GM18517 (cell line): Measurements from ENCODE around the gene SFXN3.

Source experiments
- ATAC-seq: cut with Tn5 transposase; IDR thresholded peaks from one replicate; pipeline ENCODE4 v1.9.1; 2021; ENCODE audit warnings: mild to moderate bottlenecking, moderate library complexity; ENCODE audit not compliant: unreplicated experiment

The SFXN3 gene

GRCh38 chr10:100999742-101000126 lies 31.3 kb upstream of the SFXN3 start, which contains the start of gene LZTS2:
Gene LZTS2, plus strand, starts transcription at chr10:100999808. Its CDS starts 2,731 bp downstream, at chr10:101002539.
- ATAC-seq, result no peak

DNA sequence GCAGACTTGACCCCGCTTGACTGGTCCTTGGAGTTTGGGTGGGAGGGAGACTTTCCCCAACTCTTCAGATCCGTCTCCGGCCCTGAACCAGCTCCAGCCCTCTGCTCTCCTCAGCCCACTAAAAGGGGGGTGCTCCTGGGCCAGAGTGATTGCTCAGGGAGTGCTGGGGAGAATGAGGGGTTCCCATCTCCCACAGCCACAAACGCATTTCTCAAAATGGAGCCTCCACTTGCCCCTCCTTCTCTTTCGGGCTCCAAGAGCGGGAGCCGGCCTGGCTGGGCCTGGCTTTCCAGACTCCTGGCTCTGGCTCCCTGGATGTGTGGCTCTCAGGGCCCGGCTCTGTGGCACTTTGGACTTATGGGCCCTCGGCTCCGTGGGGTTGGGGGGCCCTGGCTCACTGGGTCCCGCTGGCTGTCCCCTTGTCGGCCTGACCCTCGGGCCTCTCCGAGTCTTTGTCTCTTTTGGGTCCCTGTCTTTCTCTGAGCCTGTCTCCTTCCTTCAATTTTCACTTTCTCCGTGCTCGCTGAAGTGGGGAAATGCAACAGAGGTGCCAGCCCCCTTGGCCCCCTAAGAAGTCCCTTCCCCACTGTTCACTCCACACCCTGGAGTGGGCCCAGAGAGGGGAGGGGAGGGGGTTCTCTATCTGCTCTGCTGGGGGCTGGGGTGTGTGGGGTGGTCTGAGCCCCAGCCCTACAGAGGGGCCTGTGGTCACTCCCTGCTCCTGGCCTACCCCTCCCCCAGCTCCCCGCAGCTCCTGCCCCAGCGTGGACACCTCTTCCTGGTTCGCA lies 30.7 kb upstream of the SFXN3 start:
- ATAC-seq, result no peak

DNA sequence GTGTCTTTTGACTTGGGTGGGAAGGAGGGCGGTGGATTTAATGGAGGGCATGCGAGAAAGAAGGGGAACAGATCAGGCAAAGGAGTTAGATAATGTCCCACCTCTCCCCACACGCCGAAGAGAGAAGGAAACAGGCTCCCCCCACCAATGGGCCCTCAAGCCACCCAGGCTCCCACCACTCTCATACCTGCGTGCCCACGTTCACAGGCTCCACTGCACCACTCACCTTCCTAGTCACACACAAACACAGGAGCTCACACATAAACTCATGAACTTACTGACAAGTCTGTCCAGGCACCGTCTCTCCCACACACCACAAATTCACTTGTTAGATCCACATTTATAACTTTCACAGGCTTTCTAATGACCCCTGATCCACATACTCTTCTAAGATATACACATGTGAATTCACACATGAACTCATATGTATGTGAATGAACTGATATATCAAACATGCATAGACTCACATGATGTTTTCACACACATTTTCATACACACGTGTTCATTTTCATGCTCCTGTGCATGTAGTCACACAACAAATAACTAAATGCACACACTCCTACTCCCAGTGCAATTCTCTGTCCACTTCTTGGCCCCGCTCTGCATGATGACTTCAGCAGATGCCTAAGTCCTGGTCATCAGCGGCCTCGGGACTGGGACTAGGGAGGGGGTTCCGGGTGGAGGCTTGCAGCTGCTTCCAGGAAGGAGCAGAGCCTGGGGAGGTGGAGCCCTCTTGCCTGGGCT lies 29.9 kb upstream of the SFXN3 start:
- no peak for ATAC-seq

DNA sequence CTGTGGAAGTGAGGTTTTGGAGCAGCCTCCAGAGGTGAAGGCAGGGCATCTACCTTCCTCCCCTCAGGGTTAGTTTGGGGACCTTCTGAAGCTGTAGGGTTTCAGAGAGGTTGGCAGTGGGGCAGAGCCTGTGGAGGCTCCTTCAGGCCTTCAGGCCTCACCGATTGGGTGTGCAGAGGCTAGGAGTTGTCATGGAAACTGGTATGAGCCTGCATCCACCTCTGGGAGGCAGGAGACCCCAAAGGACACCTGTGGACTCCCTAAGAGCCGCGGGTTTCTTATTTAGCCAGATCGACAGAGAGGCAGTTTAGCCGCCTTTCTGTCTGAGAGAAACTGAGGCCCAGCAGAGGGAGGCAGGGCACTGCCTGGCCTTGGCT lies 29.4 kb upstream of the SFXN3 start:
- no peak for ATAC-seq

DNA sequence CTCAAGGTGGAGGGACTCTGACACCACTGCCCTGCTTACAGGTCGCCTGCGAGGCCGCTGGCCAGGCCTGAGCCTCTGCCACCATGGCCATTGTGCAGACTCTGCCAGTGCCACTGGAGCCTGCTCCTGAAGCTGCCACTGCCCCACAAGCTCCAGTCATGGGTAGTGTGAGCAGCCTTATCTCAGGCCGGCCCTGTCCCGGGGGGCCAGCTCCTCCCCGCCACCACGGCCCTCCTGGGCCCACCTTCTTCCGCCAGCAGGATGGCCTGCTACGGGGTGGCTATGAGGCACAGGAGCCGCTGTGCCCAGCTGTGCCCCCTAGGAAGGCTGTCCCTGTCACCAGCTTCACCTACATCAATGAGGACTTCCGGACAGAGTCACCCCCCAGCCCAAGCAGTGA lies 28.6 kb upstream of the SFXN3 start:
- no peak for ATAC-seq

GRCh38 chr10:101003639-101004206 lies 27.3 kb upstream of the SFXN3 start:
- ATAC-seq, result no peak

DNA sequence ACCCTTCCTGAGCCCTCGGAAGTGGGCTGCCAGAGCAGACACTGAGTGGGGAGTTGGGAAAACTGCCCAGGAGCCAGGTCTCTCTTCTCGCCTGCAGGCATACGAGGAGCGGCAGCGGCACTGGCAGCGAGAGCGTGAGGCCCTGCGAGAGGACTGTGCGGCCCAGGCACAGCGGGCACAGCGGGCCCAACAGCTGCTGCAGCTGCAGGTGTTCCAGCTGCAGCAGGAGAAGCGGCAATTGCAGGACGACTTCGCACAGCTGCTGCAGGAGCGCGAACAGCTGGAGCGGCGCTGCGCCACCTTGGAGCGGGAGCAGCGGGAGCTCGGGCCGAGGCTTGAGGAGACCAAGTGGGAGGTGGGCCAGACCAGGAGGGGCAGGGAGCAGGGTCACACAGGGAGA lies 25.7 kb upstream of the SFXN3 start:
- no peak for ATAC-seq

GRCh38 chr10:101005869-101006567 lies 25.0 kb upstream of the SFXN3 start:
- no peak for ATAC-seq

- no peak for ATAC-seq
Measured at GRCh38 chr10:101006593-101007098, 24.4 kb upstream of the SFXN3 start.

- ATAC-seq, result no peak
Measured at GRCh38 chr10:101007099-101007711, 23.8 kb upstream of the SFXN3 start.

DNA sequence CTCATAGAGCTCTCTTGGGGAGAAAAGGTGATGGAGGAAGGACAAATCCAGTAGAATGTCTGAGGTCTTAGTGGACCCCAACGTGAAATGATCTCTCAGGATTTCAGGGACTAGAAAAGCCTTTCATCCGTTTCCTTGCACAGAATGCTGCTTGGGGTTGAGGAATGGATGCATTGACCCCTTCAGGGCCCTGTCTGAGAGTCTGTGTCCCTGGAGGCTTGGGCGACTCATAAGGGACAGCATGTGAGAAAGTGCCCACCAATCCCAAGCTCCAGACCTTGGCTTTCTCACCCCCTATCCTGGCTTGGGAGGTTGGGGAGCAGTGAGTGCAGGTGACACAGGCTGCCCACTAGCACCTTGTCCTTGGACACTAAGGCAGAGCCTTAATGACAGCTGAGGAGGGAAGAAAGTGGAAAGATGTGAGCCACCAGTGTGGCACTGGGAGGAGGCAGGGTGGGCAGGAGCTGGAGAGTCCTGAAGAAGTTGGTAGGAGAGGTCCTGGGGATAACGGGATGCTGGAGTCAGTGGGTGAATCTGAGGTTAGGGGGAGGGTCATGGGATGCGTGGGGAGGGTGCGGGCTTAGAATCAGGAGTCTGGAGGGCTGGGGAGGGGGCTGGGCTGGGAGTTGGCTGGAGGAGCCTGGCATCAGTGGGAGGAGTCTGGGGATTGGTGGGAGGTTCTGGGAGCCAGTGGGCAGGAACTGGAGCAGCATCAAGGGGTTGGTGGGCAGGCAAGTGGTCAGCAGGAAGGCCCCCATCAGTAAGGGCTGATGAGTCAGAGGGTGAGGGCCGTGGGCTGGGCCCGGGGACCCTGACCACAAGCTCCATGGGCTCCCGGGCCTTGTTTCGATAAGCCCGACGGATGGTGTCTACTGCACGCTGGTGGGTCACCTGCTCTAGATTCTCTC lies 22.9 kb upstream of the SFXN3 start:
- ATAC-seq, result no peak

- no peak for ATAC-seq
Measured at GRCh38 chr10:101008823-101009423, 22.1 kb upstream of the SFXN3 start.

DNA sequence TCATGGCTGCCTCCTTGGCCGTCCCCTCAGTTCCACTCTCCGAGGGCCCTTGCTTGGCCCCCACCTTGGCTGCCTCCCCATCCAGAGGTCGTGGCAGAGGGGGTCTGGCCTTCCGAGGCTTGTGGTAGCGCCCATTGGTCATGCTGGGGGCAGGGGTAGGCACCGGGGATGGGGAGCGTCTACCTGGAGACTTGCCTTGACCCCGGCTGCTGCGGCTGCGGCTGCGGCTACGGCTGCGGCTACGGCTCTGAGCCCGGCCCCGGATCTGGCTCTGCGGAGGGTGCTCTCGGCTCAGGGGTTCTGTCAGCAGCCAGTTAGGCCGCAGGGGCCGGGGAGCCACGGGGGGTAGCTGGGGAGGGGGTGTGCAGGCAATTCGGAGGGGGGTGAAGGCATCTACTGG lies 20.7 kb upstream of the SFXN3 start:
- ATAC-seq, result no peak

- no peak for ATAC-seq
Measured at GRCh38 chr10:101011517-101012423, 19.3 kb upstream of the SFXN3 start.

GRCh38 chr10:101012525-101013364 lies 18.3 kb upstream of the SFXN3 start:
- ATAC-seq, result peak; percentile 80

DNA sequence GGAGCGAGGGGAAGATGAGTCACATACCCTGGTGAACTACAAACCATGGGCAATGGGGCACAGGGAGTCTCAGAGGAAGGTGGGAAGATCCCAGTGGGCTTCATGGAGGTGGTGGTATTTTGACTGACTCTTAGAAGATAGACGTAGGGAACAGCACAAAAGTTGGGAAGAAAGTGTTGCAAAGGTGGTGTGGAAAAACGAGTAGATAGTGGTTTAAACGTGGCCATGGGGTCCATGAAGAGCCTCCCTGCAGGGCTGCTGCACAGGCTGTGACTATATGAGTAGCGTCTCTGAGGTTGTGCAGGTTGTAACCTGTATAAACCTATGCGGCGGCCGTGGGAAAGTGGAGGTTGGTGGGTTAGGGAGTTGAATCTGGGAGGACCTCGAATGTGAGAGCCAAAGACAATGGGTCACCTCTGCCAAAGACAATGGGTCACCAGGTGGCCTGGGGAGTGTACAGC lies 17.6 kb upstream of the SFXN3 start:
- no peak for ATAC-seq

DNA sequence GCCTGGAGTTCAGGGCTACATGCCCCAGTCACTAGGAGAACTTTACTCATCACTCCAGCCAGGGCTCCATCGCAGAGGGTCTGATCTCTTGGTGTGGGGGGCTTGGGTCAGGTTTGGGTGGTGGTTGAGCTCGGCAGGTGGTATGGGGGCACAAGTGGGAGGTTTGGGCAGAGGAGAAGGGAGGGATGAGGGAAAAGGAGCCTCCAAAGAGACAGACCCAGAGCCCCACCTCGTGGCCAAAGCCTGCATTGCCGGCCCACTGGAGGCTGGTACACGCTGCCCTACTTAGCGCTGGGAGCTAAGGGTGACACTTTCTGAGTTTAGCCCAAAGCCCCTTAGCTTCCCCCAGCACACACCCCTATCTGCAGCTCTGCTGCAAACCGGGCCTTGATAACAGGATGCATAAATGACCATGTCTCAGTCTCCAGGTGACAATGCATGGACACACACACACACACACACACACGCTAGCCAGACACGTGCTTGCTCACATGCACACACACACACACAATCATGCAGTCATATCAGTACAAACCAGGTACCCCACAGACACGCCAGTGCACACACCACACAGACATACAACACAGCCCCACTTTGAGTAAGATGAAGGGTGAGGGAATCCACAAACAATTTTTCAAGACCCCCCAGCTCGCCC lies 16.7 kb upstream of the SFXN3 start:
- no peak for ATAC-seq
